G401 (cell line): ENCODE data around the gene PRKN. TPM values are rescaled to one million over a fixed set of nuclear protein-coding genes. Genes with fewer than 3 reads are reported as not detected.
"Not testable (repeated sequence)": the region's sequence is repeated elsewhere in the genome, so short reads cannot be mapped to it uniquely, and the experiment has no call there.

Experiments
- DNase-seq: peaks from one replicate; pipeline ENCODE4 v3.0.0-alpha.2; 2015; ENCODE audit warnings: low spot score
- in situ Hi-C: cut with HindIII; loops from 2 replicates; pipeline ENCODE4 v1.10.0; 2016; ENCODE audit warnings: low sequenced_read_pairs, mixed read lengths
- total RNA-seq: library from RNA; depleted of rRNA; stranded (reverse); fragments of >200 nt; shearing (Covaris generic); gene quantifications from 2 replicates; pipeline ENCODE4 v1.2.3, GENCODE V29; 2014; rRNA removed

The PRKN gene
- total RNA-seq, 1 experiment from 2014 or later, result 1.1 TPM

DNA sequence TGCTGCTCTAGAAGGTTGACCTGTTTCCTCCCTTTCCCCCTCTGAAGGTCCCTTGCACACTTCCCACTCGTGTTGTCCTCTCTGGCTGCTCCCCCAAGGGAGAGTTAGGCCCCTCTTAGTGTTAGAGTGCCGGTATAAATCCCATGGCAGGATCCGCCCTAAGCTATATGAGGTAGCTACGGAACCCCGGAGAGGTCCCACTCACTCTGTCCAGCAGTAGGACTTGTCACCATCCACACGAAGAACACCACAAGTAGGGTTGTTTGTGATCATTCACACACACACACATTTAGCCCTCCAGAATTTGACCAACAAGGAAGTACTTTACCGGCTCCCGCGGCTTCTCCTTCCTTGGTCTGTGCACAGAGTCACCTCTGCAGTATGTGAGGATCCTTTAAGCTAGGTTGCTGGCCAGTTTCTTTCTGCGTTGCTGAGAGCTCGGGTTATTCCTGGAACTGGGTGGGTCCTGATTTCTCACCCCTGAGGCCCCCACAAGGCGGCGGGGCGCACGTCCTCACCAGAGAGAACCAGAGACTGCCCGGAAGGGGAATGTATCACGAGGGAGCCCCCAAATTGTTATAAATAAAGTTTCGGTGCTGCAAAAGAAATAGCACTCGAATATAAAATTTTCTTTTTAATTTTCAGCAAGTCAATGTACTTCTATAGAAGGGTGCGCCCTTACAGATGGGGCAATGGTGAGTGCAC is 1412.9 kb downstream of the PRKN start:
- DNase-seq, in situ Hi-C loops: not testable (repeated sequence)

DNA sequence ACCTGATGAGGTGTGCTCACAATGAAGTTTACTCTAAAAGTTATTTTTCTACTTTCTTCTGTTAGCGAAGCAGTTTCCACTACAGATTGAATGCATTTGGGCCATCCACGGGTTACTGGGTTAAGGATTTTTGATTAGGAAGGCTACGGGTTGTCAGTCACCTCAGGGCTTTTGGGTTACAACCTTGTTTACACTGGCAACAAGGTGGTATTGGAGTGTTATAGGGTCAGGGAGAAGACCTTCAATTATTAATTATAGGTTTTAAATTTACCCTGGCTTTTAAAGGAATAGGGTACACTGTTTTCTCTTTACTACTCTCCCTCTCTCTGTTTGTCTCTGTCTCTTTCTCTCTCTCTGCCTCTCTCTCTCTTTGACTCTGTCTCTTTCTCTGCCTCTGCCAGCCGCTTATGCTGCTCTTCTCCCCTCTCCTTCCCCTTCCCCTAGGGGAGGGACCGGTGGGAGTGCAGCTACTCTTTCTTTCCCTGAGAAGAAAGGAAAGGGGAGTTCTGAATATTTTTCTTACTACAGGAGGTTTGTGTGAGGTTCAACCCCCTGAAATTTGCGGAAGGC is 1413.5 kb downstream of the PRKN start:
- DNase-seq, result no peak
- in situ Hi-C loops, result no loop called here

DNA sequence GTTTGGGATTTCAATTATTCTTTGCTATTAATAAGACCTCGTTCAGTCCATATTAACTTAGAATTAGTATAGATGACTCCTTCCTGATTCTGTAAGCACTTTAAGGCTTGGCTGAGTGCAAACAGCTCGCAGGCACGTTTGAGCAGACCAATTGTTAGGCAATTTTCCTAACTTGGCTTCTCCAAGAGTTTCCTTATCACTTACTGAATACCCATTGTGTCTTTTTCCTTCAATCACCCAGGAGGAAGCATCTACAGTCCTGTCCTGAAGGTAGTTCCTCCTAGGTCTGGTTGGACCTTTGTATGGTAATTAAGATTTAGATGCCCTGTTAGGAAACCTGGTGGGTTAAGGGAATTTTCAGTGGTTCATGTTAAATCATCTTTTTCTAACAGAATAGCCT is 1414.1 kb downstream of the PRKN start:
- DNase-seq, in situ Hi-C loops: not testable (repeated sequence)

DNA sequence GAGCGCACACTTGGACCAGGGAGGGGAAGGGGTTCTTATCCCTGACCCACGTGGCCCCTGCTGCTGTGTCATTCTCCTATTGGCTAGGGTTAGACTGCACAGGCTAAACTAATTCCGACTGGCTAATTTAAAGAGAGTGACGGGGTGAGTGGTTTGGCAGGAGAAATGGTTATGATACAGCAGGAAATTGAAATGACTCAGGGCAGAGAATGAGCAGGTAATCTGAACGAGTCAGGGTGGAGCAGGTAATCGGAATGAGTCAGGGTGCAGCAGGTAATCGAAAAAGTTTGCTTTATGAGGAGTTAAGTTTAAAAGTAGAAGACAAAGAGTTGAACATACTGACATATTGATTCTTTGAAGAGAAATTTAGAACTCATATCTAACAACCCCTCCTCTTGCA is 1417.8 kb downstream of the PRKN start:
- in situ Hi-C loops, DNase-seq: not testable (repeated sequence)

DNA sequence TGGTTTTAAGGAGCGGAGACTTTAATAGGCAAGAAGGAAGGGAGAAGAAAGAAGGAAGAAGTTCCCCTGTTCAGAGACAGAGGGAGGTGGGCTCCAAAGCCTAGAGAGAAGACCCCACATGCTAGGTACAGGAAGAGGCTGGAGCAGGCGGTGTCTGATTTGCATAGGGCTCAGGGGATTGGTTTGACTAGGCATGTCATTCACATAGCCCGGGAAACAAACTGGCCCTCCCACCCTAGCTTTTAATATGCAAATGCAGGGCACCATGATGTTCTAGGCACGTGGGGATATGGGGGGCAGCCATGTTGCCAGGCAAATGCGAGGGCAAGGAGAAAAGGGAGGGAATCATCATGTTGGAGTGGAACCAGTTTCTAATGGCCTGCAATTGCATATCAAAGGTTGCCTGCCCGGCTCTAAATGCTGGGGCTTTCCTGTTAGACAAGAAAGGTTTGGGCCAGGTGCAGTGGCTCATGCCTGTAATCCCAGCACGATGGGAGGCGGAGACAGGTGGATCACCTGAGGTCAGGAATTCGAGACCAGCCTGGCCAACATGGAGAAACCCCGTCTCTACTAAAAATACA is 1419.4 kb downstream of the PRKN start:
- in situ Hi-C loops, result no loop called here
- DNase-seq, result no peak

DNA sequence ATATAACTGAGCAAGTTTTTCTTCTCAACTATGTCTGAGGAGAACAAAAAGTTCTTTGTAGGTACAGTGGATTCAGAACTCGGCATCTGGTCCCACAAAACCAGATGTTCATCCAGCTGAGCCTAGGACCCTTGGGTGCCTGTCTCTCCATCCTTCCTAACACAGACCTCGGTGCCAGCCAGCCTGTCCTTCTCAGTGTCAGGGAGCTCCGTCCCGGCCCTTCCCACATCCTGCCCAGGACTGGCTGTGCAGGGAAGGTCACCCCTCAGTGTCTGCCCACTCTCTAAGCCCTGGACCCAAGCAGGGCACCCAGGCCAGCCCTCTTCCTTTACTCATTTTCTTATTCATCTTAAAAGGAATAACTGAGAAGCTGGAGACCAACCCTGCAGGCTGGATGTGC is 1421.7 kb downstream of the PRKN start:
- no peak for DNase-seq
- in situ Hi-C loops, result no loop called here

DNA sequence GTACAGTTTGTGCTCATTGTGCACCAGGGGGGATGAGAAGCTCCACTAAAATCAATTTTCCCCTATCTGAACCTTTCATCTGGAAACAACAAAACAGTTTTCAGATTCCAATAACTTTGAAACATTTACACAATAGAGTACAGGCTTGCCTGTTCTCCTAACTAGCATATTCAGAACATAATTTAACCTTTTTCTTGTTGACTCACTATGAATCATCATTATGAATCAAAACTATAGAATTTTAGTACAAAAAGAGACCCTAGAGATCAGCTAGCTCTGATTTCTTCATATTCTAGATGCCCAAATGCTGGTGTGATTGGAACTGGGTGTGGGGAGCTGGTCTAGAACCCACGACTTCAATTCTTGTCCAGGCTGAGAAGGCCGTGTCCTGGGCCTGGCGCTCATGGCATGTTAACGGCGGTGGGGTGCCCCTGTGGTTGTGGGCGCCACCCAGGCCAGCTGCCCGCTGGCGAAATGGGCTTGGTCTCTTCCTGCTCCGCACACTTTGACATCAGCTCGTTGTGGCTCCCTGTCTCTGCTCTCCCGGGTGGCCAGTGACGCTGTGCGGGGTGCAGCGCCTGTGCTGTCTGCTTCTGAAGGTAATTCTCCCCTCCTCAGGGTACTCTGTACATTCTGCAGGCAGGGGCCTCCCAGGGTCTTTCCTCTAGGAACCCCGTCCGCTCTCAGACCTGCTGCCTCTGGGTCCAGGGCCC is 1423.8 kb downstream of the PRKN start:
- DNase-seq, result no peak

DNA sequence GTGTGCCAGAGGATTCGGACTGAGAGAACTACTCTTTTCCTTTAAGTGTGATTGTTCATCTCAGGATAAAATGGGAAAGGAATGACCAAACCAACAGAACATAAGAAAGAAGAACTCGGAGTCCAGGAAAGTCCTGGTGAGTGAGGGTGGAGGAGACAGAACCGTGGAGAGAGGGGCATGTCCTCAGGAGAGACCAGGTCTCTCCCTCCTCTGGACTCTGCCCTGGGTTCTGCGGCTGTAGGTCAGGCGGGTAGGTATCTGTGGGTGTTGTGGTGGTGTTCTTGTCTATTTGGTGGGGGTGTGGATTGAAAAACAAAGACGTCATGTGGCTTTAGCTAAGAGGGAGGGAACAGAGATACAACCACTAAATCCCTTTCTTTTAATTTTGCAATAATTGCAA is 1424.6 kb downstream of the PRKN start:
- DNase-seq, result no peak
- in situ Hi-C loops, result no loop called here

More for the DNA sequence above, 1423.8 kb downstream of the PRKN start:
- in situ Hi-C loops, result no loop called here

DNA sequence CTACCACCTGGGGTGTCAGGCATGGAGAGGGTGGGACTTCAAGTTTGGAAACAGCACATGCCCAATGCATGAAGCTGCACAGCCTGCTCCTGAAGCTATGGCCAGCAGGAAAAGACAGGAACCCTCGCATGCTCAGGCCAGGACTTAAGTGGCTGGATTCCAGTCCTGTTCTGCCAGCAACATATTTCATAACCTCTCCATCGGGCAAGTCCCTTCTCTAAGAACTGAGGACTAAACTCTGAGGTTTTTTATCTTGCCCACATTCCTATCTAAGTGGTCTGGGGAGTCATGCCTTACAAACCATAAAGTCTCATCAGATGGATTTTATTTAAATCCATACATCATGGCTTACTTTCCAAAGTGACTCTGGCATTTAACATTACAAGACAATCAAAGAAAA is 1426.2 kb downstream of the PRKN start:
- in situ Hi-C loops, result no loop called here

DNA sequence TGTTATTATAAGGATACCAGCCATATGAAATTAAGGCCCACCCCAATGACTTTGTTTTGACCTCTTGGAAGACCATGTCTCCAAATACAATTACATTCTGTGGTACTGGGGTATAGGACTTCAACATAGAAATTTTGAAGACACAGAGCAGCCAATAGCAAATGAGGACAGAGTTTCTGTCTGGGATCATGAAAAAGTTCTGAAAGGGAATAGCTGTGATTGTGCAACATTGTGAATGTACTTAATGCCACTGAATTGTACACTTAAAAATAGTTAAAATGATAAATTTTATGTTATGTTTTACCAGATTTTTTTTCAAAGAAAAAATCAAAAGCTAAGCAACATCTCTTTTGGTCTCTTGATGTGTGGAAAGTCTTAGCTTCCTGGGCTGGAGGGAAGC is 1426.7 kb downstream of the PRKN start:
- no peak for DNase-seq
- in situ Hi-C loops, result no loop called here

More for the DNA sequence above, 1426.2 kb downstream of the PRKN start:
- no peak for DNase-seq

DNA sequence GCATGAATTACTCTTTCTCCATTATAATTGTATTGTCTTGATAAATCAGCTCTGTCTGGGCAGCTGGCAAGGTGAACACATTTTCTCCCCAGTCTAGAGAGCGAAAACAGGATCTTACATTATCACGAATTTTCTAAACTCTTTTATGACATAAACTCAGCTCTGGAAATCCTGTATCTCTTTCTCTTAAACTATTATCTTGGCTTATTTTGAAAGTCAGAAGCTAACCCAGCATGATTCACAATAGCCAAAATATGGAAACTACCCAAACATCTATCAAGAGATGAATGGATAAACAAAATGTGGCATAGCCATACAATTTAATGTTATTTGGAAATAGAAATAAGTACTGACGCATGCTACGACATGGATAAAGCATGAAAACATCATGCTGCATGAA is 1427.8 kb downstream of the PRKN start:
- no peak for DNase-seq
- in situ Hi-C loops, result no loop called here

Other genes starting within 250 kb of the PRKN start
- gene PACRG, start 208 bp upstream of the PRKN start, total RNA-seq, result not detected in 2 replicates